Measurements from ENCODE around the gene ZNF121.
A peak's percentile ranks its signal among the peaks of the same experiment; 100 is the strongest.
"Not testable (repeated sequence)": the region's sequence is repeated elsewhere in the genome, so short reads cannot be mapped to it uniquely, and the experiment has no call there.

ZNF121 gene

DNA sequence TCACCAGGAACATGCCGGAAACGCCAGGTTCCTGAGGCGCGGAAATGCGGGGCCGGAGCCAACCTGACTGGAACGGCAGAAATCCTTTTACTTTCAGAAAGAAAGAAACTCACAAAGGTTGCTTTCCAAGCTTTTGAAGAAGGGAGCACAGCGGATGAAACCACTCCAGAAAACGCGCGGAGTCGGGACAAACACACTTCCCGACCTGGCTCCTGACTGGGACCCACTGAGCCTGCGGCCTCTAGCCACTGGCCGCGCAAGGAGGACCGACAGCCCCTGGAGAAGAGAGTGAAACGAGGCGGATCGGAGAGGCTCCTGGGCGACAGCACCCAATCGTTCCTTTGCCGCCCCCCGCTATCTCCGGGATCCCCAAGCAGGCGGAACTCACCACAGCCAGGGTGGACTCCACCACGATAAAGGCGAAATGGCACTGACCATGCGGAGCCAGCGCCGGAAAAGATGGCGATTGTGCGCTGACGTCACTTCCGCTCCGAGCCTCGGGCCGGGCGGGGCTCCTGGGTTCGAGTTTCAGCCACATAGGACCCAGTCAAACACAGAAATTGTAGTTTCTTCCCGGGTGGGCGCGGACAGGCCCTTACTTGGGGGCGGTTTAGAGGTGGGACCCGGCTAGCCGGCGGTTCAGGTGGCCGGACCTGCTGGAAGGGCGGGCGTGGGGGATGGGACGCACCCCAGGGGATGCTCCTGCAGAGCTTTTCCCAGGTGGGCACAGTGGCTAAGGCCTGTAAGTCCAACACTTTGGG lies at the start of gene ZNF121:
TSS of gene ZNF121 (minus strand) at position 432 of the 761 bp plus-strand sequence. CDS start 16,407 bp downstream, outside the sequence.
- no peak for FAIRE-seq

DNA sequence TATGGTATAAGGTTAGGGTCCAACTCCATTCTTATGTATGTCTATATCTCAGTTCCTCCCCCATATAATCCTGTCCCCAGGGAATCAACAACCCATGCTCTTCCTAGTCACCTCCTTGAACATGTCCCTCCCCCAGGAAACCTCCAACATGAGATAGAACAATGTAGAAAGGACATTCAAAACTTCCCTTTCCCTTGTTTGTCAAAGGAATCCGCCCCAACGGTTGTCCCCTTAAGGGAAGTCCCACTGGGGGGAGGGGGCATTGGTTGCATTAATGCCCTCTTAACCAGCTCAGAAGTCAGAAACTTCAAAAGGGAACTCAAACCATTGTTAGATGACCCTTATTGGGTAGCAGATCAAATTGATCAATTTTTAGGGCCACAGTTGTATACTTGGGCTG lies 43.6 kb upstream of the ZNF121 start:
- FAIRE-seq, result no peak

GRCh38 chr19:9622531-9622930 lies 38.2 kb upstream of the ZNF121 start:
- no peak for FAIRE-seq

- FAIRE-seq, result no peak
Observed at GRCh38 chr19:9621156-9622037, 37.1 kb upstream of the ZNF121 start, which contains the start of gene ZNF561. TSS of gene ZNF561 (minus strand) at chr19:9621232. CDS start at chr19:9619456, 1,776 bp downstream.

- FAIRE-seq, result no peak
Observed at GRCh38 chr19:9620842-9621155, 36.5 kb upstream of the ZNF121 start.

DNA sequence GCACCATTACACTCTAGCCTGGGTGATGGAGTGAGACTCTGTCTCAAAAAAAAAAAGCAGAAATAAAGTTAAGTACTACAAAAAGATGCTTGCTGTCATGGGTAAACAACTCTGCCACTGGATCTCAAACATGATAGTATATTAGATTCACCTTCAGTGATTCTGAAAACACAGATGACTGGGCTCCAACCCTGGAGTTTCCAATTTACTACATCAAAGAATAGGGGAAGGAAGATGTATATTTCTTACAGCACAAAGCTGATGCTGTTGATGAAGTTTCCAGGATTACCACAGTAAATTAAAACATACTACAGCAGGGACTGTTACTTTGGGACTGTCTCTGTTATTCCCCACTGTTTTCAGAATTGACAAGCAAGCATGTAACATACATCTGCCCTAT lies 31.5 kb upstream of the ZNF121 start:
- FAIRE-seq, result no peak

- no peak for FAIRE-seq
Observed at GRCh38 chr19:9610484-9611113, 26.3 kb upstream of the ZNF121 start.

DNA sequence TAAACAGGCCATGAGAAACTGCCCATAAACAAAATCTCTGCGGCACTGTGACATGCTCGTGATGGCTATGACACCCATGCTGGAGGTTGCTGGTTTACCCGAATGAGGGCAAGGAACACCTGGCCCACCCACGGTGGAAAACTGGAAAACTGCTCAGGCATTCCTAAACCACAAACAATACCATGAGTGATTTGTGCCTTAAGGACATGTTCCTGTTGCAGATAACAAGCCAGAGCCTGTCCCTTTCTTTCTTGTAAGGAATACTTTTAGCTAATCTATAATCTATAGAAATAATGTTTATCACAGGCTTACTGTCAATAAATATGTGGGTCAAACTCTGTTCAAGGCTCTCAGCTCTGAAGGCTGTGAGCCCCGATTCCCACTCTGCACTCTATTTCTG lies 24.6 kb upstream of the ZNF121 start:
- FAIRE-seq, result no peak

- FAIRE-seq, result no peak
Observed at GRCh38 chr19:9597027-9597426, 12.7 kb upstream of the ZNF121 start.

DNA sequence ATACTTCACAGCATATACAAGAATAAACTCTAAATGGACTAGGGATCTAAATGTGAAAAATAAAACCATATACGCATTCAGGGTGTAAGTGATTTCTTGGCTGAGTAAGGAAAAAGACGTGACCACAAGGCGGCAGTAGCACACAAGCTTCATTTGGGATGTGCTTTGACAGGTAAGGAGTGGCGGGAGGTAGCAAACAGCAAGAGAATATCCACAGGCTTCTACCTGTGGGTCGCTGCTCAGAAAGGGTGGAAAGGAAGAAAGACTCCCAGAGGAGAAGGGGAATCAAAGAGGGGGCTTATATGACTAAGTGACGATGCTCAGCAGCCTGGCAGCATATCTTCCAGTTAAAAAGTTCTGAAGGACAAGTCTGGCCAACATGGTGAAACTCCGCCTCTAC lies 2.5 kb upstream of the ZNF121 start:
- peak; percentile 74 for FAIRE-seq

GRCh38 chr19:9582081-9582725 lies 2.1 kb downstream of the ZNF121 start:
- not testable (repeated sequence) for FAIRE-seq

DNA sequence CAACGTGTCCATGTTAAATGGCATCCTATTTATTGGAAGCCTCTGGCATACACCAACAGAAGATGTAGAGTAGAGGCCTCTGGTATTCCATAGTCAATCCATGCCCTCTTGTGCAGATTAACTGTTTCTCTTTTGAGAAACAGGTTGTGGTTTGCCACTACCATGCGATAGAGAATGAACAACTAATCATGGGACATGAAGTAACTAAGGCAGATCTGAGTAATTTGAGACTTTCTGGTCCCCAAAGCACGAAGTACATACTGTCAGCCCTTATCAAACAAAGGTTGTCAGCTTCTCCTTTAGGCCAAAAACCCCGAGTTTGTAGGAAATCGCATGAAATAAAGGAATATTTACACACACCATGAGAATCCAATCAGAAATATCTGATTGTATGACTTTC lies 3.6 kb downstream of the ZNF121 start:
- FAIRE-seq, result no peak

- FAIRE-seq, result no peak
Observed at GRCh38 chr19:9570255-9570654, 14.0 kb downstream of the ZNF121 start.

DNA sequence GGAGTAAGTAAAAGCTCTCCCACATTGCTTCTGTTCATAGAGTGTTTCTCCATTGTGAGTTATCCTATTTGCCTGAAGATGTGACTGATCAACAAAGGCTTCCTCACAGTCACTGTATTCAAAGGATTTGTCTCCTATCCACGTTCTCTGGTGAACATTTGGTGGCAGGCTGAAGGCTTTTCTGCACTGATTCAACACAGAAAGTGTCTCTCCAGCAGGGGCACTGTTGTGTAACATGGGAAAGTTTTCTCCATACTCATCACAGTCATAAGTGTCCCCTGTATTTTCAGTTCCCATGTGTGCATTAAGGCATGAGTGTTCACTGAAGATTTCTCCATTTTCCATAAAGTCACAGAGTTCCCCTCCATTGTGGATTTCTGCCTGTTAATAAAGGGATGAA lies 17.6 kb downstream of the ZNF121 start:
- FAIRE-seq, result no peak

GRCh38 chr19:9565900-9566705 lies 18.2 kb downstream of the ZNF121 start:
- no peak for FAIRE-seq

GRCh38 chr19:9552536-9553274 lies 31.6 kb downstream of the ZNF121 start:
- FAIRE-seq, result no peak

- FAIRE-seq, result no peak
Observed at GRCh38 chr19:9547870-9548269, 36.4 kb downstream of the ZNF121 start.

DNA sequence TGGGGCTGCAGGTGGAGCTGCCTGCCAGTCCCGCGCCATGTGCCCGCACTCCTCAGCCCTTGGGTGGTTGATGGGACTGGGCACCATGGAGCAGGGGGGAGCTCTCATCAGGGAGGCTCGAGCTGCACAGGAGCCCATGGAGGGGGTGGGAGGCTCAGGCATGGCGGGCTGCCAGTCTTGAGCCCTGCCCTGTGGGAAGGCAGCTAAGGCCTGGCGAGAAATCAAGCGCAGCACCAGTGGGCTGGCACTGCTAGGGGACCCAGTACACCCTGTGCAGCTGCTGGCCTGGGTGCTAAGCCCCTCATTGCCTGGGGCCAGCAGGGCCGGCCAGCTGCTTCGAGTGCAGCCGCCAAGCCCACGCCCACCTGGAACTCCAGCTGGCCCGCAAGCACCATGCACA lies 43.0 kb downstream of the ZNF121 start:
- FAIRE-seq, result not testable (repeated sequence)

- FAIRE-seq, result not testable (repeated sequence)
Observed at GRCh38 chr19:9539921-9540320, 44.4 kb downstream of the ZNF121 start.

DNA sequence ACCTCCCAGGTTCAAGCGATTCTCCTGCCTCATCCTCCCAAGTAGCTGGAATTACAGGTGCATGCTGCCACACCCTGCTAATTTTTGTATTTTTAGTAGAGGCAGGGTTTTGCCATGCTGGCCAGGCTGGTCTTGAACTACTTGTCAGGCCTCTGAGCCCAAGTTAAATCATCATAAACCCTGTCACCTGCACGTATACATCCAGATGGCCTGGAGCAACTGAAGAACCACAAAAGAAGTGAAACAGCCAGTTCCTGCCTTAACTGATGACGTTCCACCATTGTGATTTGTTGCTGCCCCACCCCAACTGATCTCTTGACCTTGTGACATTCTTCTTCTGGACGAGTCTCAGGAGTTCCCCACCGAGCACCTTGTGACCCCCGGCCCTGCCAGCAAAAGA lies 45.1 kb downstream of the ZNF121 start:
- FAIRE-seq, result not testable (repeated sequence)
